Stimulated activated CD8-positive, alpha-beta memory T cell treated with anti-CD3 and anti-CD28 coated beads, Interleukin-4, amount 100 ng/mL, for 1 hour (primary cell): ENCODE data around the gene NMBR.
"Not testable (repeated sequence)": the region's sequence is repeated elsewhere in the genome, so short reads cannot be mapped to it uniquely, and the experiment has no call there.

Source experiments
- DNase-seq, 2 donors: peaks; one replicate each; pipeline ENCODE4 v3.0.0-alpha.2; 2020; ENCODE audit warnings: low read depth in 2 of 2, low spot score in 1 of 2

NMBR gene

GRCh38 chr6:142062861-142063260, 84.1 kb downstream of the NMBR start:
- DNase-seq = not testable (repeated sequence)

GRCh38 chr6:142058551-142059290, 88.2 kb downstream of the NMBR start:
- DNase-seq = no peak

- no peak for DNase-seq
These were observed 91.7 kb downstream of the NMBR start for GRCh38 chr6:142055219-142055618.

- no peak for DNase-seq
These were observed 95.5 kb downstream of the NMBR start for GRCh38 chr6:142051404-142051803.

GRCh38 chr6:142048593-142048980, 98.3 kb downstream of the NMBR start:
- no peak for DNase-seq

- DNase-seq = no peak
These were observed 98.9 kb downstream of the NMBR start for GRCh38 chr6:142047934-142048592.

GRCh38 chr6:142045380-142046278, 101.3 kb downstream of the NMBR start:
- DNase-seq = no peak

GRCh38 chr6:142035890-142036289, 111.0 kb downstream of the NMBR start:
- no peak for DNase-seq

GRCh38 chr6:142031035-142031434, 115.9 kb downstream of the NMBR start:
- no peak for DNase-seq

GRCh38 chr6:142030115-142030619, 116.8 kb downstream of the NMBR start:
- DNase-seq = no peak

GRCh38 chr6:142028527-142028926, 118.4 kb downstream of the NMBR start:
- no peak for DNase-seq

- DNase-seq = not testable (repeated sequence)
These were observed 119.1 kb downstream of the NMBR start for GRCh38 chr6:142027804-142028203.

GRCh38 chr6:142027074-142027473, 119.8 kb downstream of the NMBR start:
- DNase-seq = no peak

GRCh38 chr6:142026471-142026870, 120.5 kb downstream of the NMBR start:
- no peak for DNase-seq
